Endothelial cell of umbilical vein (primary cell): ENCODE measurements around the gene LONRF2. TPM values are rescaled to one million over a fixed set of nuclear protein-coding genes. Genes with fewer than 3 reads are reported as not detected.
"Not testable (repeated sequence)": the region's sequence is repeated elsewhere in the genome, so short reads cannot be mapped to it uniquely, and the experiment has no call there.

Experiments used
- BruUV-seq: library from RNA; stranded (reverse); fragments of 400-500 nt; replicated peaks from 2 replicates; lab custom pipeline; 2021; lab: Mats Ljungman, UMichigan
- CTCF ChIA-PET: fragments of 300-600, 350-600 bp; sonication (Branson Sonifier 250); formaldehyde crosslinking; loops from one replicate; lab custom pipeline; 2021; ENCODE audit warnings: antibody characterized with exemption, inconsistent platforms; lab: Charles Lee
- POLR2A ChIA-PET: fragments of 300-600, 350-600 bp; sonication (Branson Sonifier 250); formaldehyde crosslinking; loops from one replicate; lab custom pipeline; 2021; ENCODE audit warnings: antibody characterized with exemption, inconsistent platforms; lab: Charles Lee
- DNase-seq: peaks from one replicate; pipeline ENCODE4 v3.0.0-alpha.2; 2011; ENCODE audit warnings: low read depth, low spot score
- FAIRE-seq: peaks from 2 replicates; lab custom pipeline; 2011; peaks lifted over from hg19 to GRCh38; lab: Jason Lieb, UNC
- H2AFZ ChIP-seq: 2 replicates; pipeline ENCODE4 v1.6.0; 2012; ENCODE audit warnings: low read depth, low read length, control low read depth, inconsistent platforms
- H3K27ac ChIP-seq: 2 replicates; pipeline ENCODE4 v1.5.1; 2011; ENCODE audit warnings: low read depth, mild to moderate bottlenecking, control low read depth, low read length, moderate library complexity; ENCODE audit not compliant: insufficient read depth
- H3K27me3 ChIP-seq, 2 experiments: 2 replicates each; pipeline versions ENCODE4 v1.6.0 to v1.6.1; 2011; ENCODE audit warnings: low read length in 2 of 2, mixed read lengths in 1 of 2; ENCODE audit not compliant: control insufficient read depth in 2 of 2, insufficient read depth in 2 of 2
- H3K36me3 ChIP-seq, 2 experiments: 2 replicates in 1 of 2; 3 replicates in 1 of 2; pipeline ENCODE4 v1.5.1; 2011; ENCODE audit warnings: low read length in 2 of 2, mild to moderate bottlenecking in 1 of 2, moderate library complexity in 1 of 2; ENCODE audit not compliant: control insufficient read depth in 2 of 2, insufficient read depth in 2 of 2; ENCODE audit errors: extremely low read depth in 1 of 2
- H3K4me1 ChIP-seq: 3 replicates; pipeline ENCODE4 v1.5.1; 2011; ENCODE audit warnings: mild to moderate bottlenecking, low read length; ENCODE audit not compliant: control insufficient read depth, insufficient read depth; ENCODE audit errors: extremely low read depth
- H3K4me2 ChIP-seq: 2 replicates; pipeline ENCODE4 v1.6.1; 2011; ENCODE audit warnings: low read length, control low read depth, mixed read lengths; ENCODE audit not compliant: insufficient read depth
- H3K4me3 ChIP-seq, 3 experiments: fragments of 200-600 bp in 1 of 3; sonication (generic), shearing (Covaris generic) in 1 of 3; replicated peaks in 1 of 3; 2 replicates each; pipeline ENCODE4 v1.5.1; 2011 to 2016; ENCODE audit warnings: control low read depth in 3 of 3, low read length in 3 of 3, mild to moderate bottlenecking in 2 of 3, inconsistent platforms in 1 of 3, low read depth in 1 of 3, moderate library complexity in 1 of 3; ENCODE audit not compliant: insufficient read depth in 1 of 3
- H3K79me2 ChIP-seq: 2 replicates; pipeline ENCODE4 v1.6.0; 2012; ENCODE audit warnings: low read length, inconsistent platforms; ENCODE audit not compliant: control insufficient read depth, insufficient read depth
- H3K9ac ChIP-seq: replicated peaks from 2 replicates; pipeline ENCODE3; 2011; ENCODE audit warnings: low read length, control low read depth; ENCODE audit not compliant: insufficient read depth; ENCODE audit errors: extremely low read depth
- H3K9me1 ChIP-seq: replicated peaks from 3 replicates; pipeline ENCODE4 v1.6.0; 2011; ENCODE audit warnings: mild to moderate bottlenecking, low read length; ENCODE audit not compliant: control insufficient read depth, insufficient read depth; ENCODE audit errors: extremely low read depth
- H3K9me3 ChIP-seq: replicated peaks from 2 replicates; pipeline ENCODE4 v1.5.1; 2012; ENCODE audit warnings: low read length, inconsistent platforms; ENCODE audit not compliant: control insufficient read depth, insufficient read depth
- H4K20me1 ChIP-seq: replicated peaks from 2 replicates; pipeline ENCODE3; 2011; ENCODE audit warnings: mild to moderate bottlenecking, low read length; ENCODE audit not compliant: control insufficient read depth, insufficient read depth; ENCODE audit errors: extremely low read depth
- FOS ChIP-seq: IDR thresholded peaks from 2 replicates; pipeline ENCODE4 v1.6.1; 2011; ENCODE audit warnings: mild to moderate bottlenecking, low read length, moderate library complexity, borderline replicate concordance; ENCODE audit not compliant: insufficient read depth
- GATA2 ChIP-seq: IDR thresholded peaks from 2 replicates; pipeline ENCODE4 v1.7.0; 2011; ENCODE audit warnings: low read depth, mild to moderate bottlenecking, moderate library complexity, mixed read lengths, low read length; ENCODE audit not compliant: insufficient read length, insufficient read depth
- MYC ChIP-seq: IDR thresholded peaks from one replicate; pipeline ENCODE4 v1.6.1; 2011; ENCODE audit warnings: mild to moderate bottlenecking, low read depth, low read length
- POLR2A ChIP-seq: IDR thresholded peaks from 2 replicates; pipeline ENCODE4 v1.6.1; 2012; ENCODE audit warnings: low read depth, mild to moderate bottlenecking, control low read depth, low read length
- POLR2AphosphoS5 ChIP-seq: IDR thresholded peaks from 2 replicates; pipeline ENCODE4 v1.6.1; 2012; ENCODE audit warnings: low read depth, mild to moderate bottlenecking, control low read depth, low read length, moderate library complexity; ENCODE audit not compliant: insufficient read depth
- dilution Hi-C: fragments of 300-500 bp; cut with MboI; formaldehyde crosslinking; loops from one replicate; pipeline ENCODE4 v1.15.0; 2019; ENCODE audit warnings: low sequenced_read_pairs; ENCODE audit not compliant: extremely low pct_ligation_motif_present
- intact Hi-C: fragments of 100-400 bp; cut with micrococcal nuclease; formaldehyde crosslinking; loops from one replicate; pipeline ENCODE4 v1.10.0; 2022
- polyA plus RNA-seq, 4 experiments: library from polyadenylated mRNA; depleted of rRNA in 3 of 4; stranded (reverse) in 3 of 4; unstranded in 1 of 4; fragments of >200 nt; gene quantifications; 2 replicates each; pipeline versions ENCODE4 v1.2.1 to v1.2.3, GENCODE V29; 2011 to 2012; ENCODE audit warnings: missing spikeins in 1 of 4
- total RNA-seq: library from RNA; stranded (reverse); gene quantifications from 2 replicates; pipeline ENCODE4 v1.2.3, GENCODE V29; 2021
- TF ChIP-seq, protein P1 (sequence below), 2 donors: IDR thresholded peaks; 1 replicate in 1 of 2; 2 replicates in 1 of 2; pipeline ENCODE4 v1.5.1; 2011; ENCODE audit warnings: low read length in 2 of 2, mild to moderate bottlenecking in 2 of 2, moderate library complexity in 2 of 2, control low read depth in 1 of 2, inconsistent platforms in 1 of 2, low read depth in 1 of 2; ENCODE audit not compliant: insufficient read depth in 1 of 2; ENCODE audit errors: extremely low read depth in 1 of 2

Gene LONRF2
- total and polyA plus RNA-seq, 2 donors (not counting 3 experiments of a cell fraction or from before 2014, with no cell fraction given): 0.03 TPM; not detected in 1

DNA sequence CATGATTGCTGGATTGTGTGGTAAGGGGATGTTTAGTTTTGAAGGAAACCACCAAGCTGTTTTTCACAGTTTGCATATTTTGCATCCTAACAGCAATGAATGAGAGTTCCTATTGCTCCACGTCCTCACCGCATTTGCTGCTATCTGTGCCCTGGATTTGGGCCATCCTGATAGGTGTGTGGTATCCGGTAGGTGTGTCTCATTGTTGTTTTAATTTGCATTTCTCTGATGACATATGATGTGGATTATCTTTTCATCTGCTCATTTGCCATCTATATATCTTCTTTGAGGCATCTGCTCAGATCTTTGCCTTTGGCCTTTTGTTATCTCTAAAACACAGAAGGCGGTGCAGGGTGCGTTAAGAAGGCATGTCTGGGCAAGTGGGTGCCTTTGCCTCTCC, 73.3 kb downstream of the LONRF2 start:
- ChIA-PET CTCF (interaction anchor here (0.8 to 2.3 kb wide), 4 partner anchors 14 to 690 kb away, joined by 3 to 8 read pairs (median 4); no protein-coding TSS in a partner anchor), POLR2A (no interaction called here)
- H3K4me2 ChIP-seq: no peak overlapping the region
- no peak for TF ChIP-seq GATA2
- TF ChIP-seq, protein P1, sequence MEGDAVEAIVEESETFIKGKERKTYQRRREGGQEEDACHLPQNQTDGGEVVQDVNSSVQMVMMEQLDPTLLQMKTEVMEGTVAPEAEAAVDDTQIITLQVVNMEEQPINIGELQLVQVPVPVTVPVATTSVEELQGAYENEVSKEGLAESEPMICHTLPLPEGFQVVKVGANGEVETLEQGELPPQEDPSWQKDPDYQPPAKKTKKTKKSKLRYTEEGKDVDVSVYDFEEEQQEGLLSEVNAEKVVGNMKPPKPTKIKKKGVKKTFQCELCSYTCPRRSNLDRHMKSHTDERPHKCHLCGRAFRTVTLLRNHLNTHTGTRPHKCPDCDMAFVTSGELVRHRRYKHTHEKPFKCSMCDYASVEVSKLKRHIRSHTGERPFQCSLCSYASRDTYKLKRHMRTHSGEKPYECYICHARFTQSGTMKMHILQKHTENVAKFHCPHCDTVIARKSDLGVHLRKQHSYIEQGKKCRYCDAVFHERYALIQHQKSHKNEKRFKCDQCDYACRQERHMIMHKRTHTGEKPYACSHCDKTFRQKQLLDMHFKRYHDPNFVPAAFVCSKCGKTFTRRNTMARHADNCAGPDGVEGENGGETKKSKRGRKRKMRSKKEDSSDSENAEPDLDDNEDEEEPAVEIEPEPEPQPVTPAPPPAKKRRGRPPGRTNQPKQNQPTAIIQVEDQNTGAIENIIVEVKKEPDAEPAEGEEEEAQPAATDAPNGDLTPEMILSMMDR (IDR thresholded peaks at IDR 0.05; ENCODE audit: extremely low read depth in 1 of 2, insufficient read depth in 1 of 2, low read depth in 1 of 2, low read length in 2 of 2): no peak
- no peak for TF ChIP-seq MYC
- no peak for TF ChIP-seq FOS
- no peak for TF ChIP-seq POLR2AphosphoS5
- no peak for TF ChIP-seq POLR2A
- FAIRE-seq (no peak), DNase-seq (no peak)
- dilution Hi-C loops (no loop called here), intact Hi-C loops (no loop called here)
- no peak overlapping the region for H3K9ac ChIP-seq
- H3K36me3 ChIP-seq: no peaks in the 10 kb centered on the region
- no peaks in the 10 kb centered on the region for H3K9me3 ChIP-seq
- no peak overlapping the region for H2AFZ ChIP-seq
- no peak overlapping the region for H3K27ac ChIP-seq
- H3K27me3 ChIP-seq: no peaks in the 10 kb centered on the region
- H4K20me1 ChIP-seq: no peaks in the 10 kb centered on the region
- no TSS peak for BruUV-seq
- H3K4me1 ChIP-seq: no peaks in the 10 kb centered on the region
- no peak overlapping the region for H3K4me3 ChIP-seq
- no peaks in the 10 kb centered on the region for H3K9me1 ChIP-seq
- no peaks in the 10 kb centered on the region for H3K79me2 ChIP-seq

DNA sequence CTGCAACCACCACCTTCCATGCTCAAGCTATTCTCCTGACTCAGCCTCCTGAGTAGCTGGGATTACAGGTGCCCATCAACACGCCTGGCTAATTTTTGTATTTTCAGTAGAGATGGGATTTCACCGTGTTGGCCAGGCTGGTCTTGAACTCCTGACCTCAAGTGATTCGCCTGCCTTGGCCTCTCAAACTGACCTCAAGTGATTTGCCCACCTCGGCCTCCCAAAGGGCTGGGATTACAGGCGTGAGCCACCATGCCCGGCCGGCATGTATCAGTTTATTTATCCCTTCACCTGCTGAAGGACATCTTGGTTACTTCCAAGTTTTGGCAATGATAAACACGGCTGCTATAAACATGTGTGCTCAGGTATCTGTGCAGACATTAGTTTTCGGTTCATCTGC, 73.7 kb downstream of the LONRF2 start:
- H3K9me1 ChIP-seq, H3K9me3 ChIP-seq, H3K27ac ChIP-seq, H3K79me2 ChIP-seq, H4K20me1 ChIP-seq, H3K4me3 ChIP-seq, H2AFZ ChIP-seq, DNase-seq, H3K27me3 ChIP-seq, POLR2A ChIA-PET, H3K4me2 ChIP-seq, intact Hi-C loops, H3K9ac ChIP-seq, dilution Hi-C loops, H3K36me3 ChIP-seq, BruUV-seq, FAIRE-seq, H3K4me1 ChIP-seq: not testable (repeated sequence)
- CTCF ChIA-PET: interaction anchor here (1.1 to 5.2 kb wide), 4 partner anchors 14 to 690 kb away, joined by 3 to 99 read pairs (median 6); no protein-coding TSS in a partner anchor
